Measurements from ENCODE around the gene DLG3.

- TF ChIP-seq CTCF (IDR thresholded peaks at IDR 0.05; ENCODE audit: low read length) (no peak), EZH2 (IDR thresholded peaks at IDR 0.05; ENCODE audit: borderline replicate concordance, low read length) (no peak)
Measured at GRCh38 chrX:70476934-70477733, 32.5 kb downstream of the DLG3 start.
